Spleen (tissue), 11 donors: ENCODE data around the gene DCAF4L1. TPM values are rescaled to one million over a fixed set of nuclear protein-coding genes. Genes with fewer than 3 reads are reported as not detected.
A peak's percentile ranks its signal among the peaks of the same experiment; 100 is the strongest.

ENCODE experiments used
- DNase-seq: peaks from one replicate; pipeline ENCODE4 v3.0.0-alpha.2; 2020
- H3K27ac ChIP-seq, 8 donors: fragments of 200-600 bp; sonication (generic) in 7 of 8; 1 replicate in 4 of 8; 2 replicates in 4 of 8; pipeline versions ENCODE4 v1.5.0 to v1.8.0; 2016 to 2021; ENCODE audit warnings: inconsistent platforms in 4 of 8, mild to moderate bottlenecking in 4 of 8, moderate library complexity in 1 of 8
- H3K27me3 ChIP-seq, 7 donors: fragments of 200-600 bp; sonication (generic) in 6 of 7; replicated peaks in 1 of 7; 1 replicate in 4 of 7; 2 replicates in 3 of 7; pipeline versions ENCODE4 v1.5.0 to v1.8.0; 2016 to 2021; ENCODE audit warnings: inconsistent platforms in 3 of 7, mild to moderate bottlenecking in 1 of 7
- H3K36me3 ChIP-seq, 6 donors: fragments of 200-600 bp; sonication (generic) in 5 of 6; 1 replicate in 4 of 6; 2 replicates in 2 of 6; pipeline versions ENCODE4 v1.5.0 to v1.8.0; 2016 to 2021; ENCODE audit warnings: inconsistent platforms in 2 of 6
- H3K4me1 ChIP-seq, 6 donors: fragments of 200-600 bp; sonication (generic) in 5 of 6; 1 replicate in 3 of 6; 2 replicates in 3 of 6; pipeline versions ENCODE4 v1.5.0 to v1.8.0; 2016 to 2021; ENCODE audit warnings: inconsistent platforms in 3 of 6
- H3K4me3 ChIP-seq, 8 donors: fragments of 200-600 bp; sonication (generic) in 7 of 8; 1 replicate in 4 of 8; 2 replicates in 4 of 8; pipeline versions ENCODE4 v1.5.0 to v1.8.0; 2016 to 2021; ENCODE audit warnings: inconsistent platforms in 4 of 8, mild to moderate bottlenecking in 4 of 8, moderate library complexity in 2 of 8
- H3K9me3 ChIP-seq, 8 donors: fragments of 200-600 bp; sonication (generic) in 7 of 8; 1 replicate in 4 of 8; 2 replicates in 4 of 8; pipeline versions ENCODE4 v1.5.0 to v1.8.0; 2016 to 2021; ENCODE audit warnings: inconsistent platforms in 4 of 8
- POLR2A ChIP-seq, 3 donors: fragments of 450-650 bp; IDR thresholded peaks; one replicate each; pipeline ENCODE4 v1.5.1; 2017; ENCODE audit warnings: antibody characterized with exemption in 3 of 3, mild to moderate bottlenecking in 1 of 3
- POLR2AphosphoS5 ChIP-seq, 3 donors: sonication (generic); formaldehyde crosslinking; IDR thresholded peaks; one replicate each; pipeline ENCODE4 v1.5.1; 2017; ENCODE audit warnings: antibody characterized with exemption in 3 of 3
- WGBS, 5 donors: extraction: QIAGEN DNeasy Blood & Tissue Kit in 3 of 5; methylation state at CpG; one replicate each; pipeline versions ENCODE4 v1.1.5 to v1.1.7; 2013 to 2018; 5-methylcytosine and 5-hydroxymethylcytosine counted together
- intact Hi-C: fragments of 100-400 bp; cut with DNase I; formaldehyde crosslinking; loops from one replicate; pipeline ENCODE4 v1.15.0; 2023; ENCODE audit warnings: low total_unique reads
- polyA plus RNA-seq, 3 donors: library from polyadenylated mRNA; stranded (reverse); fragments of 200-250 nt; gene quantifications; one replicate each; pipeline ENCODE4 v1.2.1, GENCODE V29; 2013
- total RNA-seq, 7 donors: library from RNA; depleted of rRNA in 3 of 7; stranded (reverse); fragments of >200 nt in 3 of 7; fragmentation: NEBNext Ultra II Directional in 4 of 7; extraction: Animal tissue kit (Norgen Biotek cat#: 25700) in 4 of 7; gene quantifications; one replicate each; pipeline versions ENCODE4 v1.1.0 to v1.2.1, GENCODE V29; 2016 to 2021
- TF ChIP-seq, protein P1 (sequence below), 11 experiments: fragments of 200-600 bp in 7 of 11; fragments of 450-650 bp in 4 of 11; sonication (generic) in 4 of 11; IDR thresholded peaks in 8 of 11; conservative IDR thresholded peaks in 3 of 11; 1 replicate in 7 of 11; 2 replicates in 4 of 11; pipeline versions ENCODE4 v1.4.0 to v1.8.0; 2016 to 2021; ENCODE audit warnings: antibody characterized with exemption in 11 of 11, inconsistent platforms in 4 of 11, mild to moderate bottlenecking in 1 of 11
- donor health status: healthy with polysubstance abuse.
- donor health status: DM: no; HTN: no; CAD: no; lungs with moderate emphysema.
- donor health status: DM: no; HTN: no; CAD: no.
- donor health status: Bipolar disorder and iron deficiency.
- donor health status: healthy.
- donor health status: DM: no; HTN: no; CAD: no.
- donor health status: DM: yes; HTN: yes; CAD: no.

The DCAF4L1 gene
- total and polyA plus RNA-seq, 10 donors = 0.15 to 2.5 (median 0.49) TPM

- no peak for DNase-seq
- Histone ChIP-seq H3K9me3 (no peaks in the 10 kb centered on the region), H3K27me3 (no peaks in the 10 kb centered on the region), H3K4me1 (no peaks in the 10 kb centered on the region), H3K27ac (no peak overlapping the region), H3K4me3 (no peak overlapping the region), H3K36me3 (no peaks in the 10 kb centered on the region)
- TF ChIP-seq POLR2AphosphoS5 (IDR thresholded peaks at IDR 0.05) (no peak), POLR2A (IDR thresholded peaks at IDR 0.05) (no peak)
- WGBS, 5 donors = 73 to 91% (median 85%) methylated on average over 1 of the region's 1 CpG
- intact Hi-C loops = no loop called here
Observed at GRCh38 chr4:41976775-41977516, 4.6 kb upstream of the DCAF4L1 start.

GRCh38 chr4:41977709-41978108 is 3.8 kb upstream of the DCAF4L1 start:
- 34 to 47% (median 39%) methylated on average over 3 of the region's 3 CpGs for WGBS, 5 donors
- no peak overlapping the region for H3K27ac ChIP-seq
- TF ChIP-seq, protein P1, sequence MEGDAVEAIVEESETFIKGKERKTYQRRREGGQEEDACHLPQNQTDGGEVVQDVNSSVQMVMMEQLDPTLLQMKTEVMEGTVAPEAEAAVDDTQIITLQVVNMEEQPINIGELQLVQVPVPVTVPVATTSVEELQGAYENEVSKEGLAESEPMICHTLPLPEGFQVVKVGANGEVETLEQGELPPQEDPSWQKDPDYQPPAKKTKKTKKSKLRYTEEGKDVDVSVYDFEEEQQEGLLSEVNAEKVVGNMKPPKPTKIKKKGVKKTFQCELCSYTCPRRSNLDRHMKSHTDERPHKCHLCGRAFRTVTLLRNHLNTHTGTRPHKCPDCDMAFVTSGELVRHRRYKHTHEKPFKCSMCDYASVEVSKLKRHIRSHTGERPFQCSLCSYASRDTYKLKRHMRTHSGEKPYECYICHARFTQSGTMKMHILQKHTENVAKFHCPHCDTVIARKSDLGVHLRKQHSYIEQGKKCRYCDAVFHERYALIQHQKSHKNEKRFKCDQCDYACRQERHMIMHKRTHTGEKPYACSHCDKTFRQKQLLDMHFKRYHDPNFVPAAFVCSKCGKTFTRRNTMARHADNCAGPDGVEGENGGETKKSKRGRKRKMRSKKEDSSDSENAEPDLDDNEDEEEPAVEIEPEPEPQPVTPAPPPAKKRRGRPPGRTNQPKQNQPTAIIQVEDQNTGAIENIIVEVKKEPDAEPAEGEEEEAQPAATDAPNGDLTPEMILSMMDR (IDR thresholded peaks at IDR 0.05 in 8 of 11, conservative IDR thresholded peaks at IDR 0.05 in 3 of 11) = no peak
- H3K9me3 ChIP-seq = no peaks in the 10 kb centered on the region
- H3K36me3 ChIP-seq = no peaks in the 10 kb centered on the region
- no peak overlapping the region for H3K4me3 ChIP-seq
- no peaks in the 10 kb centered on the region for H3K27me3 ChIP-seq
- DNase-seq = no peak
- no peaks in the 10 kb centered on the region for H3K4me1 ChIP-seq
- intact Hi-C loops = no loop called here

GRCh38 chr4:41982716-41983115 is 1.2 kb downstream of the DCAF4L1 start:
- no peaks in the 10 kb centered on the region for H3K27me3 ChIP-seq
- TF ChIP-seq POLR2AphosphoS5 (IDR thresholded peaks at IDR 0.05) = no peak
- TF ChIP-seq, protein P1 (IDR thresholded peaks at IDR 0.05 in 8 of 11, conservative IDR thresholded peaks at IDR 0.05 in 3 of 11) = no peak
- no peak for TF ChIP-seq POLR2A (IDR thresholded peaks at IDR 0.05)
- no peak overlapping the region for H3K4me3 ChIP-seq
- 92 to 96% (median 95%) methylated on average over 22 of the region's 22 CpGs for WGBS, 5 donors
- H3K27ac ChIP-seq = no peak overlapping the region
- H3K36me3 ChIP-seq = no peaks in the 10 kb centered on the region
- no peak for DNase-seq
- H3K4me1 ChIP-seq = no peaks in the 10 kb centered on the region
- intact Hi-C loops = no loop called here
- no peaks in the 10 kb centered on the region for H3K9me3 ChIP-seq

GRCh38 chr4:41985151-41985550 is 3.6 kb downstream of the DCAF4L1 start:
- H3K27me3 ChIP-seq = no peaks in the 10 kb centered on the region
- no peaks in the 10 kb centered on the region for H3K36me3 ChIP-seq
- WGBS, 5 donors = 42 to 63% (median 48%) methylated on average over 1 of the region's 1 CpG
- H3K9me3 ChIP-seq = no peaks in the 10 kb centered on the region
- no peak for DNase-seq
- TF ChIP-seq POLR2AphosphoS5 (IDR thresholded peaks at IDR 0.05) = no peak
- H3K4me1 ChIP-seq = peaks cover 4 to 15% (median 9%) of the 10 kb centered on the region in 6 donors
- intact Hi-C loops = no loop called here
- H3K27ac ChIP-seq = no peak overlapping the region
- H3K4me3 ChIP-seq = no peak overlapping the region

- no peaks in the 10 kb centered on the region for H3K9me3 ChIP-seq
- no peak for DNase-seq
- no peaks in the 10 kb centered on the region for H3K36me3 ChIP-seq
- peak overlapping the region; percentile 66 to 94 (median 76) for H3K4me3 ChIP-seq
- 1 to 3% (median 1%) methylated on average over 12 of the region's 12 CpGs for WGBS, 5 donors
- no peaks in the 10 kb centered on the region for H3K27me3 ChIP-seq
- intact Hi-C loops = no loop called here
- H3K27ac ChIP-seq = peak overlapping the region; percentile 17 to 93 (median 88)
- peaks cover 4 to 57% (median 37%) of the 10 kb centered on the region in 6 donors for H3K4me1 ChIP-seq
- TF ChIP-seq POLR2AphosphoS5 (IDR thresholded peaks at IDR 0.05) = no peak
- TF ChIP-seq, protein P1 (IDR thresholded peaks at IDR 0.05 in 8 of 11, conservative IDR thresholded peaks at IDR 0.05 in 3 of 11) = no peak
Observed at GRCh38 chr4:41989994-41990364, 8.4 kb downstream of the DCAF4L1 start.
